ENCODE measurements around the gene PITX2. TPM values are rescaled to one million over a fixed set of nuclear protein-coding genes. Genes with fewer than 3 reads are reported as not detected.

The PITX2 gene
- total RNA-seq, 1 donor from 2014 or later, result 1.0 TPM

- intact Hi-C loops (cut with DNase I), result no loop called here
- DNase-seq (ENCODE audit: low spot score), result no peak
These were observed 14.7 kb upstream of the PITX2 start for GRCh38 chr4:110637408-110638088.

- intact Hi-C loops (cut with DNase I), result no loop called here
These were observed 14.0 kb upstream of the PITX2 start for GRCh38 chr4:110636680-110637407.

GRCh38 chr4:110636171-110636679 lies 13.3 kb upstream of the PITX2 start:
- intact Hi-C loops (cut with DNase I), result no loop called here
- DNase-seq (ENCODE audit: low spot score), result no peak

More at GRCh38 chr4:110636680-110637407, 14.0 kb upstream of the PITX2 start:
- no peak for DNase-seq (ENCODE audit: low spot score)

DNA sequence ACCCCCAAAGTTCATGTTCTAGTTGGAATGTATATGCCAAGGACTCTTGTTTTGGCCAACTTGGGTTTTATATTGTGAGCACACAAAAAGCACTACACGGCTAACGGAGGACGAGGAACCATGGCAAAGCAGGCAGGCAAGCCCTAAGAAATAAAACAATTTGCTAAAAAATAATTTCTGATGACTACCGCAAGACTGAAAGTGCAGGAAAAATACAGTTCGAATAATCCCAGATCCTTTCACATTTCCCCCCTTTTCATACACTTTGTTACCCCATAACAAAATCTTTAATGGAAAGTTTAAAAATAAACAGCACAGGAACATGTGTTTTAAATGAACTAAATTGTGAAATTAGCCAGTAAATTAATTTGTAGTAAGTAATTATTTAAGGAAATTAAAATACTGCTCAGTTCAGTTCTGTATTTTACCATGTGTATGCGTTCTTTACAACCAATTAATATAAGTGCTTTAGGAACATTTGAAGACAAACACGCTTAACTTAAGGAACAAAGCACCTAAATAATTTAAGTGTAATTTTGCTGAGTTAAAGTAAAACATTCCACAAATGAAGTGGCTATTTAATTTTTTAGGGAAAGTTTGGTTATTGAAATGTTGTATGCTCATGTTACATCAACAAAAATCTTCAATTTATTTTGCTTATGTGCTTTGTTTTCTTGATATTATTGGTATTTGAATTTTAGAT lies 12.4 kb upstream of the PITX2 start:
- DNase-seq (ENCODE audit: low spot score), result no peak
- intact Hi-C loops (cut with DNase I), result no loop called here

GRCh38 chr4:110634350-110635162 lies 11.7 kb upstream of the PITX2 start:
- DNase-seq (ENCODE audit: low spot score), result no peak
- intact Hi-C loops (cut with DNase I), result loop anchor here (5.0 kb wide), 4 partner anchors 323 to 998 kb away; no protein-coding TSS in a partner anchor

- DNase-seq (ENCODE audit: low spot score), result no peak
- intact Hi-C loops (cut with DNase I), result loop anchor here (5.0 kb wide), 4 partner anchors 324 to 999 kb away; no protein-coding TSS in a partner anchor
These were observed 10.8 kb upstream of the PITX2 start for GRCh38 chr4:110633358-110634341.

GRCh38 chr4:110632506-110633357 lies 9.9 kb upstream of the PITX2 start:
- intact Hi-C loops (cut with DNase I), result loop anchor here (5.0 kb wide), 4 partner anchors 325 to 1000 kb away; no protein-coding TSS in a partner anchor
- DNase-seq (ENCODE audit: low spot score), result no peak

DNA sequence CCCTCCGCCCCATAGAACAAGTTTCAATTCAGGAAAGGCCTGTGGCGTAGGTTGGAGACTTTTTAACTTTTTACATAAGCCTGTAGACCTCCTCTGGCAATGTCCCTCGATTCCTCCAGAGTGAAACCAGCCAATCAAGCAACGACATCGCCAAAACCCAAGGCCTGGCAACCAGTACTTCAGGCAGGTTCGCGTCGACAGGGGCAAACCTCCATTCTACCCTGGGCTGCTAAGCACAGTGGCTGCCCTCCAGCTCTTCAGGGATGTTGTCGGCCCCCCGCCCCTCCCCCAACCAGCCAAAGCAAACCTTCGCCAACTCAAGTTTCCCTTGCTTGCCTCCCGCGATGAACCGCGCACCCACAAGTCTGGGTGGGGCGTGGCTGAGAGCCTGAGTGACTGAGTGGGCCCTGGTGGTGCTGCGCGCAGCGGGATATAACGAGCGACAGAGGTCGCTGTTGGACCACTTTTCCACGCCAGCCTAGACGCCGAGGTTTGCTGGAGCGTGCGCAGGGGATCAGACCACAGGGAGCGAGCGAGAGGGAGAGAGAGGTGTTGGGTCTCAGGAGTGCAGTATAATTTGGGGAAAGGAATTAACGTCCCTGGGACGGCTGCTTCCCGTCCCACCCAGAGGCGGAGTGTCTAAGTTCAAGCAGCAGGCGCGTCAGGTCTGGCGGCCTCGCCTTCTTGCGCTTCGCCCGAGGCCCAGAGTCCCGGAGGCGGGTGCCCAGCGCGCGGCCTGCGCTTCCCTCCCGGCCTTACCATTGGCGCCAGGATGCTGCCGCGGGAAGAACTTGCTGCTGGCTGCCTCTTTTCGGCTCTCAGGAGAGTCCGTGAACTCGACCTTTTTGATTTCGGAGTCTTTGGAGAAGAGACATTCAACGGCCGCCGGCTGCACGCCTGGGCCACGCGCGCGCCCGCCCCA lies 9.0 kb upstream of the PITX2 start:
- intact Hi-C loops (cut with DNase I), result loop anchor here (5.0 kb wide), 4 partner anchors 325 to 1000 kb away; no protein-coding TSS in a partner anchor
- DNase-seq (ENCODE audit: low spot score), result no peak

DNA sequence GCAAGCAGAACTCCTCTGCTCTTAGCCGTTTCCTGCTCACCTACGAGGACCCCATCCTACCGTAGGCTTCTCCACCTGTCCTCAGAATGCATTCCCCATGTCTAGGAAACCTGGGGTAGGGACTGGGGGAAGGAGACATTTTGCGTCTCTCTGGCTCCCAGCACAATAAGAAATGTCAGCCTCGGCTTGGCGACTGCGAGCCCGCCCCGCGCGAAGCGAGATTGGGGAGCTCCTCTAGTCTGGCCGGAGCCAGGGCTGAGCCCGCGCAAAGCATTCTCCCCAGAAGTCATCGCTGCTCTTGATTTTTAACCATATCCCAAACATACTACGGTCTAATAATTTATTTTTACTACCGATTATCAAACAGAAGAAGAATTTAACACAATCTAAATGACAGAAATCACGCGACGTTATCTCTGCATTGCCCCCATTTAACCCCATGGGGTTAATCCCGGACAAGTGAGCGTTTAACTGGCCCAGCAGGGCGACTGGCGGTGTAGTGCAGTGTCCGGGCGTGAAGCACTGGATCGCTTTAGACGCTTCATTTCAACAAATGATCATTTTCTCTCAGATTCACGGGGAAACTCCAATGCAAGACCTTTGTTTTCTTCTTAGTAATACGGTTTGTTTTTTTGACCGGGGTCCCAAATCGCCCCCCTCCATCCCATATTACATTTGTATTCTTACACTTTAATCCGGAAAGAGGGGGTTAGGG lies 8.0 kb upstream of the PITX2 start:
- intact Hi-C loops (cut with DNase I), result loop anchor here (5.0 kb wide), 4 partner anchors 326 to 1001 kb away; no protein-coding TSS in a partner anchor
- no peak for DNase-seq (ENCODE audit: low spot score)

DNA sequence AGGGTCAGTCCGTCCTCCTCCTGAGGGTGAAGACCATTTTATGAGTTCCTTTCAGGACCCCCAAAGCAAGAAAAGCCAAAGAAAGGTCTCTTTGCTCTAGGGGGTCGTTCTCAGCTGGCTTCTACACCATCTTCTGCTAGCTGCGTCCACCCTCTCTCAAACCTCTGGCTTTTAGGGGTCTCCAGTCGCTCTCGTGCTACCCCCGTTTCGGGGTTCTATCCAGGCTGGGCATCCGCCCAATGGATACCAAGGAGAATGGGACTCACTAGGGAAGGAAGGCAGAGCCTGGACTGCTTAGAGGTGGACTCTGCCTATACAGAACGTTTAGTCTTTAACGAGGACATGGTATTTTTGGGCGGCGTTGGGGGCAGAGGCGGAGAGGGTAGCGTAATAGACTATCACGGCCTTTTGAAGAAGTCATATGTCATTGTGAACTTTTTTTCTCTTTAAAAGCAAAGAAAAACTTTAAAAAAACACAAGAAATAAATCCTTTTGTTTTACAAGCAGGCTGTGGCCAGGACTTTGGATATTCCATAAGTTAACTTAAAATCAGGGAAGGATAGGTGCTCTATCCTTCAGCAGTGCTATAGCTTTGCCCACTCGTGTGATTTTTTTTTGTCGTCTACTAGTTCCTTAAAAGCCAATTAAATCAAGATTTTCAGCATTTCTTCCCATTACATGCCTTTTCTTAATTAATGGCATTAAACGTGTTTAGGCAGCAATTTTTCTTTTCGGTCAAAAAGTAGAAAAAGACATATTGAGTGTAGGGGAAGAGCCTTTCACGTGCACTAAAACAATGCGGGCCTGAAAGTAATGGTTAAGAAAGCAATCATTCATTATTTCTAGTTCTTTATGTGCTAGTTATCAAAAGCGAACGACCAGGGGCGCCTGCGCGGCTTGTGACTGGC lies 7.2 kb upstream of the PITX2 start:
- no peak for DNase-seq (ENCODE audit: low spot score)
- intact Hi-C loops (cut with DNase I), result loop anchor here (5.0 kb wide), 4 partner anchors 327 to 1002 kb away; no protein-coding TSS in a partner anchor

GRCh38 chr4:110629214-110629754 lies 6.4 kb upstream of the PITX2 start:
- no peak for DNase-seq (ENCODE audit: low spot score)
- intact Hi-C loops (cut with DNase I), result no loop called here

DNA sequence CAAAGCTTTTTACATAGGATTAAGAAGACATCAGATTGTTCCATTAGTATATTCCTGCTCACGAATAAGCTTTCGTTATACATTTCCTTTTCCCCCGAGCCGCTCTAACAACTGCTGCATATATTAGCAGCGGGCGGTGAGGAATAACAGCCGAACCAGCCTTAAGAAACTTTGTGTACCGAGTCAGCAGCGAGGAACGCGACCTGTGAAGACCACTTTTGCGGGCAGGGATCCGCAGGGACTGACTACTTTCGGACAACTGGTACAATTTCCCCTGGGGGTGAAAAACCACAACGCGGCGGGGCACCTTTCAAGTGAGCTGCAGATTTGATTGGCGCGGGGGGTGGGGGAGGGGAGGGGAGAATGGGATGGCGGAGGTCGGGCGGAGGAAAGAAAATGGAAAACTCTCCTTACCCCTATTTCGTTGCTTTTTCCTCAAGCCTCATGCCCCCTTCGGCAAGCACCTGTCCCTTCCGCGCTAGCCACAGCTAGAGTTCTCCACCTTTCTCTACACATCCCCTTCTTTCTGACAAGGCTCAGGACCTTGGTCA lies 5.9 kb upstream of the PITX2 start:
- intact Hi-C loops (cut with DNase I), result no loop called here
- no peak for DNase-seq (ENCODE audit: low spot score)

DNA sequence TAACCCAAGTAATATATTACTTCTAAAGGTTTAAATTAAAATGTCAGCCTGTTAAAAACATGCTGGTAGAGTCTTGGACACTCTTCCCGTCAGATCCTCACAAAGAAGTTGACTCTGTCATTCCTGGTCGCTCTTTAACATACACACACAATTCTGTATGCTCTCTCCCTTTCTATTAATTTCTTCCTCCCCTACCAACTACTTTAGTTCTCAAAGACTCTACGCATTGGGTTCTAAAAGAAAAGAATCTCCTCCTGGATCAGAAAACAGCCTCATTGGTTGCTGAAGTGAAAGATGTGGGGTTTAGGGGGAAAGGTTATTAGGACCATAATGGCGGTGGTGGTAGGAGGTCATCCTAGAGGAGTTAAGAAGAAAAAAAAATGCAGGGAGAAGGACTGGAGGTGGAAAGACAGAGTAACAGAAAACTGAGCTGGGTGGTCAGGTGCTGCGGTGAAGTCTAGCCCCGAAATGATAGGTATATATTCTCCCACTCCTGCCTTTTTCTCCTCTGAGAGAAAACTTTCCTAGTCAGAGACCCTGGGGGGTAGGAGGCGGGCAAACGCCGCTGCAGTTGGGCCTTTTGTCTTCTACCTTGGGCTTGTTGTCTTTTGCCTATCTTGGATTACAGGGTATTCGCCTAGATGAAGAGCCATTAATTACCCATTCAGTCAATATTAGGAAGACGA lies 5.2 kb upstream of the PITX2 start:
- intact Hi-C loops (cut with DNase I), result no loop called here
- DNase-seq (ENCODE audit: low spot score), result no peak

Data from cardiac septum (tissue), 1 donor.